HG03469 (cell line): Measurements from ENCODE around the gene LRRC10B.

Experiments
- ATAC-seq: cut with Tn5 transposase; IDR thresholded peaks from one replicate; pipeline ENCODE4 v1.9.1; 2021; ENCODE audit warnings: mild to moderate bottlenecking, moderate library complexity, moderate number of reproducible peaks; ENCODE audit not compliant: unreplicated experiment

LRRC10B gene

GRCh38 chr11:61544466-61544865, 35.9 kb downstream of the LRRC10B start:
- ATAC-seq, result no peak

GRCh38 chr11:61545341-61545740, 36.8 kb downstream of the LRRC10B start:
- no peak for ATAC-seq

- no peak for ATAC-seq
Measured at GRCh38 chr11:61545921-61546320, 37.4 kb downstream of the LRRC10B start.

GRCh38 chr11:61546663-61547062, 38.1 kb downstream of the LRRC10B start:
- ATAC-seq, result no peak

GRCh38 chr11:61547246-61547645, 38.7 kb downstream of the LRRC10B start:
- ATAC-seq, result no peak

GRCh38 chr11:61549177-61549576, 40.6 kb downstream of the LRRC10B start:
- no peak for ATAC-seq

GRCh38 chr11:61549662-61550568, 41.4 kb downstream of the LRRC10B start:
- ATAC-seq, result no peak

- ATAC-seq, result no peak
Measured at GRCh38 chr11:61550665-61551227, 42.2 kb downstream of the LRRC10B start.

- ATAC-seq, result no peak
Measured at GRCh38 chr11:61551634-61552033, 43.1 kb downstream of the LRRC10B start.

GRCh38 chr11:61552108-61552635, 43.6 kb downstream of the LRRC10B start:
- no peak for ATAC-seq

GRCh38 chr11:61553373-61554171, 45.0 kb downstream of the LRRC10B start:
- ATAC-seq, result no peak

- ATAC-seq, result no peak
Measured at GRCh38 chr11:61554172-61554988, 45.8 kb downstream of the LRRC10B start.

GRCh38 chr11:61555051-61555969, 46.8 kb downstream of the LRRC10B start:
- no peak for ATAC-seq

GRCh38 chr11:61555978-61556377, 47.4 kb downstream of the LRRC10B start:
- ATAC-seq, result no peak

- no peak for ATAC-seq
Measured at GRCh38 chr11:61556621-61557020, 48.1 kb downstream of the LRRC10B start.
